MCF 10A (cell line): ENCODE results near the gene LACTB. TPM values are rescaled to one million over a fixed set of nuclear protein-coding genes. Genes with fewer than 3 reads are reported as not detected.

Experiments
- BruUV-seq: library from RNA; stranded (reverse); fragments of 400-500 nt; replicated peaks from 2 replicates; lab custom pipeline; 2021; lab: Mats Ljungman, UMichigan
- CTCF ChIA-PET: fragments of 300-600 bp; sonication (Branson Sonifier 250); formaldehyde crosslinking; extraction: SDS; loops from one replicate; lab custom pipeline; 2021; ENCODE audit warnings: antibody characterized with exemption, inconsistent platforms; lab: Yijun Ruan, JAX
- POLR2A ChIA-PET: fragments of 300-600, 350-650 bp; sonication (Branson Sonifier 250); formaldehyde crosslinking; extraction: SDS; loops from one replicate; lab custom pipeline; 2020; ENCODE audit warnings: antibody characterized with exemption, inconsistent platforms; lab: Yijun Ruan, JAX
- DNase-seq: peaks from one replicate; pipeline ENCODE4 v3.0.0-alpha.2; 2018; ENCODE audit not compliant: unreplicated experiment
- H3K27ac Mint-ChIP-seq: one replicate; pipeline ENCODE4 v1.8.0; 2022; ENCODE audit warnings: mild to moderate bottlenecking, low read depth, mixed read lengths; ENCODE audit not compliant: unreplicated experiment
- H3K27me3 Mint-ChIP-seq: one replicate; pipeline ENCODE4 v1.8.0; 2022; ENCODE audit warnings: mixed read lengths; ENCODE audit not compliant: insufficient read depth, unreplicated experiment
- H3K36me3 Mint-ChIP-seq: one replicate; pipeline ENCODE4 v1.8.0; 2022; ENCODE audit warnings: mild to moderate bottlenecking, moderate library complexity, mixed read lengths; ENCODE audit not compliant: insufficient read depth, unreplicated experiment
- H3K4me1 Mint-ChIP-seq: one replicate; pipeline ENCODE4 v1.8.0; 2022; ENCODE audit warnings: mixed read lengths; ENCODE audit not compliant: insufficient read depth, unreplicated experiment
- H3K4me3 Mint-ChIP-seq: one replicate; pipeline ENCODE4 v1.8.0; 2022; ENCODE audit warnings: mild to moderate bottlenecking, moderate library complexity, mixed read lengths; ENCODE audit not compliant: unreplicated experiment
- H3K9me3 Mint-ChIP-seq: one replicate; pipeline ENCODE4 v1.8.0; 2022; ENCODE audit warnings: mixed read lengths; ENCODE audit not compliant: unreplicated experiment
- CTCF ChIP-seq: fragments of 200-600 bp; IDR thresholded peaks from one replicate; pipeline ENCODE4 v1.8.0; 2022; ENCODE audit warnings: antibody characterized with exemption, mild to moderate bottlenecking; ENCODE audit not compliant: unreplicated experiment
- intact Hi-C: fragments of 100-400 bp; cut with micrococcal nuclease; formaldehyde crosslinking; loops from 2 replicates; pipeline ENCODE4 v1.14.1; 2022
- total RNA-seq: library from RNA; stranded (reverse); gene quantifications from 2 replicates; pipeline ENCODE4 v1.2.3, GENCODE V29; 2022

LACTB gene
- total RNA-seq, 1 experiment from 2014 or later = 9.9 TPM

- no peak for TF ChIP-seq CTCF
- ChIA-PET POLR2A (no interaction called here), CTCF (interaction anchor here (3.1 kb wide), 1 partner anchor 14 kb away, joined by 13 read pairs; no protein-coding TSS in a partner anchor)
- Mint-ChIP-seq H3K9me3 (no peaks in the 10 kb centered on the region), H3K4me1 (peaks cover 9% of the 10 kb centered on the region), H3K27ac (no peak overlapping the region), H3K27me3 (no peaks in the 10 kb centered on the region), H3K4me3 (no peak overlapping the region), H3K36me3 (peaks cover under 1% of the 10 kb centered on the region)
- no TSS peak for BruUV-seq
- peak; percentile 92 for DNase-seq
- intact Hi-C loops = no loop called here
Measured at GRCh38 chr15:63107895-63108546, 13.6 kb upstream of the LACTB start.

GRCh38 chr15:63109498-63109897 lies 12.2 kb upstream of the LACTB start:
- Mint-ChIP-seq H3K27me3 (no peaks in the 10 kb centered on the region), H3K36me3 (peaks cover 7% of the 10 kb centered on the region), H3K4me3 (no peak overlapping the region), H3K4me1 (peaks cover 8% of the 10 kb centered on the region), H3K27ac (no peak overlapping the region), H3K9me3 (no peaks in the 10 kb centered on the region)
- CTCF ChIA-PET = interaction anchor here (0.6 to 3.1 kb wide), 4 partner anchors 15 to 760 kb away, joined by 3 to 13 read pairs (median 5); no protein-coding TSS in a partner anchor
- intact Hi-C loops = no loop called here
- TF ChIP-seq CTCF = no peak
- no peak for DNase-seq
- POLR2A ChIA-PET = interaction anchor here (0.6 to 0.7 kb wide), 2 partner anchors 9 to 190 kb away, joined by 3 to 4 read pairs; no protein-coding TSS in a partner anchor
- no TSS peak for BruUV-seq

- Mint-ChIP-seq H3K36me3 (peaks cover 7% of the 10 kb centered on the region), H3K4me1 (peaks cover 4% of the 10 kb centered on the region), H3K27me3 (no peaks in the 10 kb centered on the region), H3K9me3 (no peaks in the 10 kb centered on the region), H3K27ac (no peak overlapping the region), H3K4me3 (no peak overlapping the region)
- ChIA-PET POLR2A (interaction anchor here (0.6 to 0.7 kb wide), 2 partner anchors 9 to 189 kb away, joined by 3 to 4 read pairs; no protein-coding TSS in a partner anchor), CTCF (interaction anchor here (0.6 to 3.1 kb wide), 4 partner anchors 16 to 760 kb away, joined by 3 to 13 read pairs (median 5); no protein-coding TSS in a partner anchor)
- TF ChIP-seq CTCF = no peak
- intact Hi-C loops = no loop called here
- DNase-seq = no peak
- no TSS peak for BruUV-seq
Measured at GRCh38 chr15:63109920-63110319, 11.7 kb upstream of the LACTB start.

- ChIA-PET POLR2A (no interaction called here), CTCF (interaction anchor here (0.7 to 3.1 kb wide), 2 partner anchors 16 to 303 kb away, joined by 4 to 13 read pairs; no protein-coding TSS in a partner anchor)
- Mint-ChIP-seq H3K9me3 (no peaks in the 10 kb centered on the region), H3K27me3 (no peaks in the 10 kb centered on the region), H3K27ac (no peak overlapping the region), H3K4me3 (no peak overlapping the region), H3K36me3 (peaks cover 7% of the 10 kb centered on the region), H3K4me1 (peaks cover 4% of the 10 kb centered on the region)
- intact Hi-C loops = no loop called here
- DNase-seq = no peak
- no peak for TF ChIP-seq CTCF
- BruUV-seq = no TSS peak
Measured at GRCh38 chr15:63110428-63111026, 11.1 kb upstream of the LACTB start.
